ENCODE data around the gene TRIM14. TPM values are rescaled to one million over a fixed set of nuclear protein-coding genes. Genes with fewer than 3 reads are reported as not detected.

Gene TRIM14
- total RNA-seq, 1 experiment from 2014 or later, result 34.2 TPM

Small RNAs within 50 kb of the gene (small RNA-seq; reads per million reads assigned to genes)
- gene RF00017, result not detected
- gene RNU6-918P, result not detected

Other genes with a start within 250 kb of the TRIM14 start
- gene TRMO, start 196.7 kb downstream of the TRIM14 start, total RNA-seq (2014; rRNA removed; shearing (Covaris generic)), result 16.1 and 25.3 TPM in 2 replicates
- gene HEMGN, start 181.1 kb downstream of the TRIM14 start, total RNA-seq (2014; rRNA removed; shearing (Covaris generic)), result not detected in 2 replicates
- gene ANP32B, start 135.9 kb downstream of the TRIM14 start, total RNA-seq (2014; rRNA removed; shearing (Covaris generic)), result 11.5 and 22.7 TPM in 2 replicates
- gene NANS, start 62.5 kb downstream of the TRIM14 start, total RNA-seq (2014; rRNA removed; shearing (Covaris generic)), result 122 and 125 TPM in 2 replicates
- 23.2 and 23.6 TPM in 2 replicates for gene CORO2A, start 73.4 kb upstream of the TRIM14 start, total RNA-seq (2014; rRNA removed; shearing (Covaris generic))
- gene TBC1D2, start 136.4 kb upstream of the TRIM14 start, total RNA-seq (2014; rRNA removed; shearing (Covaris generic)), result 16.0 and 17.6 TPM in 2 replicates